Natural killer cell (primary cell): ENCODE results near the gene TCAF1. TPM values are rescaled to one million over a fixed set of nuclear protein-coding genes. Genes with fewer than 3 reads are reported as not detected.
"Not testable (repeated sequence)": the region's sequence is repeated elsewhere in the genome, so short reads cannot be mapped to it uniquely, and the experiment has no call there.

ENCODE experiments used
- ATAC-seq, 3 donors: fragments of 150-1000 bp in 2 of 3; fragments of 200-7000 bp in 1 of 3; cut with Tn5 transposase; 1 replicate in 1 of 3; 2 replicates in 2 of 3; pipeline ENCODE4 v1.10.0; 2021; ENCODE audit warnings: mild to moderate bottlenecking in 2 of 3, moderate library complexity in 2 of 3
- DNase-seq, 2 donors: peaks; one replicate each; pipeline versions ENCODE4 v3.0.0 to v3.0.0-alpha.2; 2013 to 2021; ENCODE audit warnings: mixed read lengths in 1 of 2
- H3K27ac ChIP-seq: one replicate; pipeline ENCODE4 v1.5.1; 2013; ENCODE audit warnings: mild to moderate bottlenecking, low read length
- H3K27me3 ChIP-seq: one replicate; pipeline ENCODE4 v1.6.1; 2013; ENCODE audit warnings: low read length; ENCODE audit not compliant: control insufficient read depth, insufficient read depth
- H3K36me3 ChIP-seq: one replicate; pipeline ENCODE4 v1.6.1; 2013; ENCODE audit warnings: low read length; ENCODE audit not compliant: control insufficient read depth, insufficient read depth
- H3K4me1 ChIP-seq: one replicate; pipeline ENCODE4 v1.6.1; 2013; ENCODE audit warnings: low read length; ENCODE audit not compliant: control insufficient read depth, insufficient read depth
- H3K4me3 ChIP-seq: one replicate; pipeline ENCODE4 v1.5.1; 2013; ENCODE audit warnings: low read length
- H3K9me3 ChIP-seq: one replicate; pipeline ENCODE4 v1.6.1; 2013; ENCODE audit warnings: low read length; ENCODE audit not compliant: control insufficient read depth, insufficient read depth
- H3K27ac Mint-ChIP-seq, 2 donors: one replicate each; pipeline ENCODE4 v1.8.0; 2022; ENCODE audit warnings: mild to moderate bottlenecking in 2 of 2, mixed read lengths in 2 of 2, moderate library complexity in 1 of 2
- H3K27me3 Mint-ChIP-seq, 2 donors: one replicate each; pipeline ENCODE4 v1.8.0; 2022; ENCODE audit warnings: low read depth in 2 of 2, mixed read lengths in 2 of 2
- H3K36me3 Mint-ChIP-seq: one replicate; pipeline ENCODE4 v1.8.0; 2022; ENCODE audit warnings: mixed read lengths
- H3K4me1 Mint-ChIP-seq, 2 donors: one replicate each; pipeline ENCODE4 v1.8.0; 2022; ENCODE audit warnings: mixed read lengths in 2 of 2
- H3K4me3 Mint-ChIP-seq: one replicate; pipeline ENCODE4 v1.8.0; 2022; ENCODE audit warnings: mild to moderate bottlenecking, moderate library complexity, mixed read lengths
- H3K9me3 Mint-ChIP-seq, 2 donors: one replicate each; pipeline ENCODE4 v1.8.0; 2022; ENCODE audit warnings: mixed read lengths in 2 of 2
- CTCF ChIP-seq: fragments of 200-600 bp; IDR thresholded peaks from one replicate; pipeline ENCODE4 v1.8.0; 2022; ENCODE audit warnings: antibody characterized with exemption
- WGBS: methylation state at CpG from one replicate; pipeline ENCODE4 v1.1.7; 2013; ENCODE audit warnings: missing lambda C conversion rate; ENCODE audit not compliant: insufficient coverage; 5-methylcytosine and 5-hydroxymethylcytosine counted together
- intact Hi-C: fragments of 100-400 bp; cut with micrococcal nuclease; formaldehyde crosslinking; loops from one replicate; pipeline ENCODE4 v1.14.2; 2022
- total RNA-seq, 4 donors: library from RNA; stranded (reverse); fragments of 120-200 nt in 1 of 4; gene quantifications; one replicate each; pipeline versions ENCODE4 v1.2.3 to v1.2.4, GENCODE V29; 2013 to 2022

TCAF1 gene
- total RNA-seq, 3 donors from 2014 or later (not counting 1 experiment from before 2014, with no cell fraction given) = 12.7 to 24.5 (median 18.8) TPM

GRCh38 chr7:143848192-143848591 lies 53.8 kb downstream of the TCAF1 start:
- Mint-ChIP-seq H3K27ac (no peak overlapping the region), H3K27me3 (no peaks in the 10 kb centered on the region), H3K9me3 (no peaks in the 10 kb centered on the region), H3K4me1 (no peaks in the 10 kb centered on the region), H3K4me3 (no peak overlapping the region), H3K36me3 (peaks cover 6% of the 10 kb centered on the region)
- no peak overlapping the region for H3K4me3 ChIP-seq
- DNase-seq = no peak
- no peaks in the 10 kb centered on the region for H3K36me3 ChIP-seq
- H3K9me3 ChIP-seq = no peaks in the 10 kb centered on the region
- ATAC-seq = no peak
- intact Hi-C loops = no loop called here
- no peak overlapping the region for H3K27ac ChIP-seq
- peaks cover 3% of the 10 kb centered on the region for H3K27me3 ChIP-seq
- H3K4me1 ChIP-seq = no peaks in the 10 kb centered on the region
- TF ChIP-seq CTCF = no peak

- no peaks in the 10 kb centered on the region for H3K4me1 ChIP-seq
- peaks cover 6% of the 10 kb centered on the region for H3K36me3 Mint-ChIP-seq
- DNase-seq (no peak), ATAC-seq (no peak)
- intact Hi-C loops = no loop called here
- H3K4me3 ChIP-seq = no peak overlapping the region
- TF ChIP-seq CTCF = no peak
- no peak overlapping the region for H3K4me3 Mint-ChIP-seq
- no peaks in the 10 kb centered on the region for H3K9me3 ChIP-seq
- no peaks in the 10 kb centered on the region for H3K4me1 Mint-ChIP-seq
- H3K27ac ChIP-seq = no peak overlapping the region
- no peaks in the 10 kb centered on the region for H3K9me3 Mint-ChIP-seq
- H3K27me3 Mint-ChIP-seq = no peaks in the 10 kb centered on the region
- peaks cover 3% of the 10 kb centered on the region for H3K27me3 ChIP-seq
- H3K36me3 ChIP-seq = no peaks in the 10 kb centered on the region
- WGBS = no CpG with 5 or more reads among the region's 2 CpGs
- H3K27ac Mint-ChIP-seq = no peak overlapping the region
Observed at GRCh38 chr7:143846692-143847091, 55.3 kb downstream of the TCAF1 start.

GRCh38 chr7:143841696-143842095 lies 60.3 kb downstream of the TCAF1 start:
- H3K4me3 ChIP-seq, ATAC-seq, H3K9me3 ChIP-seq, DNase-seq, H3K36me3 ChIP-seq, H3K27ac Mint-ChIP-seq, H3K27ac ChIP-seq, H3K4me1 ChIP-seq, H3K9me3 Mint-ChIP-seq, H3K27me3 Mint-ChIP-seq, H3K36me3 Mint-ChIP-seq, intact Hi-C loops, H3K4me1 Mint-ChIP-seq, H3K27me3 ChIP-seq, H3K4me3 Mint-ChIP-seq: not testable (repeated sequence)
- 100% methylated on average over 1 of the region's 5 CpGs for WGBS

- not testable (repeated sequence) for H3K27ac Mint-ChIP-seq, H3K27me3 Mint-ChIP-seq
- WGBS = no CpG with 5 or more reads among the region's 1 CpG
Observed at GRCh38 chr7:143840062-143840461, 61.9 kb downstream of the TCAF1 start.

GRCh38 chr7:143837223-143837622 lies 64.8 kb downstream of the TCAF1 start:
- peak overlapping the region; percentile 28 for H3K4me3 ChIP-seq
- peak; percentile 43 for TF ChIP-seq CTCF
- H3K4me1 ChIP-seq = not testable (repeated sequence)

More at GRCh38 chr7:143840062-143840461, 61.9 kb downstream of the TCAF1 start:
- H3K9me3 Mint-ChIP-seq, H3K4me3 Mint-ChIP-seq, DNase-seq, ATAC-seq, H3K4me3 ChIP-seq, H3K9me3 ChIP-seq, H3K36me3 ChIP-seq, H3K4me1 ChIP-seq, H3K27me3 ChIP-seq, H3K27ac ChIP-seq, intact Hi-C loops, H3K36me3 Mint-ChIP-seq, H3K4me1 Mint-ChIP-seq: not testable (repeated sequence)

GRCh38 chr7:143836622-143837021 lies 65.4 kb downstream of the TCAF1 start:
- intact Hi-C loops, H3K9me3 ChIP-seq, H3K4me1 ChIP-seq, H3K9me3 Mint-ChIP-seq, H3K36me3 ChIP-seq, H3K27me3 Mint-ChIP-seq, H3K36me3 Mint-ChIP-seq, H3K4me1 Mint-ChIP-seq, H3K27me3 ChIP-seq: not testable (repeated sequence)
- H3K27ac Mint-ChIP-seq = peak overlapping the region; percentile 82 to 85
- 0% methylated on average over 8 of the region's 38 CpGs for WGBS
- peak overlapping the region; percentile 46 for H3K4me3 ChIP-seq
- H3K27ac ChIP-seq = peak overlapping the region; percentile 73
- DNase-seq = peak in 1 of 2 donors; percentile 98
- peak; percentile 76 to 93 (median 82) for ATAC-seq
- peak overlapping the region; percentile 81 for H3K4me3 Mint-ChIP-seq

More at GRCh38 chr7:143837223-143837622, 64.8 kb downstream of the TCAF1 start:
- H3K36me3 Mint-ChIP-seq, H3K4me1 Mint-ChIP-seq, H3K4me3 Mint-ChIP-seq, H3K36me3 ChIP-seq, H3K9me3 ChIP-seq, H3K27me3 Mint-ChIP-seq, H3K27ac ChIP-seq, H3K9me3 Mint-ChIP-seq, H3K27ac Mint-ChIP-seq, H3K27me3 ChIP-seq, intact Hi-C loops: not testable (repeated sequence)
- ATAC-seq (peak; percentile 56 to 85 (median 63)), DNase-seq (peak in 1 of 2 donors; percentile 97)
- WGBS = 0% methylated on average over 13 of the region's 24 CpGs
